Esophagus muscularis mucosa (tissue), 4 donors: Measurements from ENCODE around the gene SUPT3H. TPM values are rescaled to one million over a fixed set of nuclear protein-coding genes. Genes with fewer than 3 reads are reported as not detected.
"Not testable (repeated sequence)": the region's sequence is repeated elsewhere in the genome, so short reads cannot be mapped to it uniquely, and the experiment has no call there.

Source experiments
- DNase-seq: peaks from one replicate; pipeline ENCODE4 v3.0.0-alpha.2; 2017; ENCODE audit errors: extremely low spot score
- H3K27ac ChIP-seq, 4 donors: fragments of 200-600 bp; sonication (generic); replicated peaks in 1 of 4; 1 replicate in 3 of 4; 2 replicates in 1 of 4; pipeline ENCODE4 v1.5.1; 2016 to 2019; ENCODE audit warnings: mild to moderate bottlenecking in 1 of 4
- H3K27me3 ChIP-seq, 4 donors: fragments of 200-600 bp; sonication (generic); one replicate each; pipeline versions ENCODE4 v1.5.1 to v1.6.0; 2016 to 2019
- H3K36me3 ChIP-seq, 4 donors: fragments of 200-600 bp; sonication (generic); one replicate each; pipeline ENCODE4 v1.5.1; 2016 to 2019
- H3K4me1 ChIP-seq, 4 donors: fragments of 200-600 bp; sonication (generic); one replicate each; pipeline ENCODE4 v1.5.1; 2016 to 2019
- H3K4me3 ChIP-seq, 4 donors: fragments of 200-600 bp; sonication (generic); 1 replicate in 2 of 4; 2 replicates in 2 of 4; pipeline ENCODE4 v1.5.1; 2016 to 2019; ENCODE audit warnings: mild to moderate bottlenecking in 4 of 4, moderate library complexity in 1 of 4
- H3K9me3 ChIP-seq, 4 donors: fragments of 200-600 bp; sonication (generic); 1 replicate in 3 of 4; 2 replicates in 1 of 4; pipeline ENCODE4 v1.5.1; 2016 to 2019
- EP300 ChIP-seq: sonication (generic); formaldehyde crosslinking; IDR thresholded peaks from one replicate; pipeline ENCODE4 v1.6.1; 2017; ENCODE audit warnings: antibody characterized with exemption
- POLR2A ChIP-seq: fragments of 450-650 bp; IDR thresholded peaks from one replicate; pipeline ENCODE4 v1.6.1; 2017; ENCODE audit warnings: antibody characterized with exemption, moderate library complexity, mild to moderate bottlenecking, low read depth
- POLR2AphosphoS5 ChIP-seq, 2 donors: sonication (generic); formaldehyde crosslinking; IDR thresholded peaks; one replicate each; pipeline ENCODE4 v1.6.1; 2017; ENCODE audit warnings: antibody characterized with exemption in 2 of 2
- WGBS: methylation state at CpG from one replicate; pipeline ENCODE4 v1.1.5; 2018; 5-methylcytosine and 5-hydroxymethylcytosine counted together
- intact Hi-C: fragments of 100-400 bp; cut with DNase I; formaldehyde crosslinking; loops from one replicate; pipeline ENCODE4 v1.15.1; 2023
- total RNA-seq, 4 donors: library from RNA; depleted of rRNA; stranded (reverse); fragments of >200 nt; gene quantifications; one replicate each; pipeline versions ENCODE4 v1.1.0 to v1.2.1, GENCODE V29; 2016
- TF ChIP-seq, protein P1 (sequence below), 3 experiments: fragments of 200-600 bp in 2 of 3; fragments of 450-650 bp in 1 of 3; sonication (generic) in 2 of 3; IDR thresholded peaks; one replicate each; pipeline ENCODE4 v1.5.1; 2017 to 2019; ENCODE audit warnings: antibody characterized with exemption in 3 of 3, mild to moderate bottlenecking in 2 of 3, moderate library complexity in 1 of 3

SUPT3H gene
- total RNA-seq, 4 donors from 2014 or later: 5.1 to 13.3 (median 9.9) TPM

DNA sequence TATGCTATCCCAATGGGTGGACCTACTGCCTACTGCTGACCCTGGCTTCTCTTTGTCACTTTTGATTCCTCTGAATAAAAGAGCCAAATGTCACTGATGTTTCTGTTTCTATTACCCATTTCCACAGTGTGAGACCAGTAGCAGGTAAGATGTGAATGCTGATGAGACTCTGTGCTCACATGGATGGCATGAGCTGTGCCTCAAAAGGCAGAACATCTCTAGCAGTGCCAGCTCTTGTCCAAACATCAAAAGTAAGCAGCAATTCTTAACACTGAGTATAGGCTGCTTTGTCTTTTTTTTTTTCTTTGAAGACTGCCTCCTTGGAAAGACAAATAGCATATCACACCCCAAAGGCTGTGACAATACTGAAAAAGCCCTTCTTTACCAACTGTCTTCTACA lies 508.8 kb downstream of the SUPT3H start:
- H3K27me3 ChIP-seq: no peaks in the 10 kb centered on the region
- H3K4me1 ChIP-seq: no peaks in the 10 kb centered on the region
- H3K27ac ChIP-seq: no peak overlapping the region
- H3K9me3 ChIP-seq: peaks cover 0 to 5% (median 2%) of the 10 kb centered on the region in 4 donors
- TF ChIP-seq POLR2AphosphoS5 (IDR thresholded peaks at IDR 0.05) (no peak), POLR2A (no peak), EP300 (no peak)
- TF ChIP-seq, protein P1, sequence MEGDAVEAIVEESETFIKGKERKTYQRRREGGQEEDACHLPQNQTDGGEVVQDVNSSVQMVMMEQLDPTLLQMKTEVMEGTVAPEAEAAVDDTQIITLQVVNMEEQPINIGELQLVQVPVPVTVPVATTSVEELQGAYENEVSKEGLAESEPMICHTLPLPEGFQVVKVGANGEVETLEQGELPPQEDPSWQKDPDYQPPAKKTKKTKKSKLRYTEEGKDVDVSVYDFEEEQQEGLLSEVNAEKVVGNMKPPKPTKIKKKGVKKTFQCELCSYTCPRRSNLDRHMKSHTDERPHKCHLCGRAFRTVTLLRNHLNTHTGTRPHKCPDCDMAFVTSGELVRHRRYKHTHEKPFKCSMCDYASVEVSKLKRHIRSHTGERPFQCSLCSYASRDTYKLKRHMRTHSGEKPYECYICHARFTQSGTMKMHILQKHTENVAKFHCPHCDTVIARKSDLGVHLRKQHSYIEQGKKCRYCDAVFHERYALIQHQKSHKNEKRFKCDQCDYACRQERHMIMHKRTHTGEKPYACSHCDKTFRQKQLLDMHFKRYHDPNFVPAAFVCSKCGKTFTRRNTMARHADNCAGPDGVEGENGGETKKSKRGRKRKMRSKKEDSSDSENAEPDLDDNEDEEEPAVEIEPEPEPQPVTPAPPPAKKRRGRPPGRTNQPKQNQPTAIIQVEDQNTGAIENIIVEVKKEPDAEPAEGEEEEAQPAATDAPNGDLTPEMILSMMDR (IDR thresholded peaks at IDR 0.05): no peak
- DNase-seq: no peak
- intact Hi-C loops: no loop called here
- no peaks in the 10 kb centered on the region for H3K36me3 ChIP-seq
- H3K4me3 ChIP-seq: no peak overlapping the region

DNA sequence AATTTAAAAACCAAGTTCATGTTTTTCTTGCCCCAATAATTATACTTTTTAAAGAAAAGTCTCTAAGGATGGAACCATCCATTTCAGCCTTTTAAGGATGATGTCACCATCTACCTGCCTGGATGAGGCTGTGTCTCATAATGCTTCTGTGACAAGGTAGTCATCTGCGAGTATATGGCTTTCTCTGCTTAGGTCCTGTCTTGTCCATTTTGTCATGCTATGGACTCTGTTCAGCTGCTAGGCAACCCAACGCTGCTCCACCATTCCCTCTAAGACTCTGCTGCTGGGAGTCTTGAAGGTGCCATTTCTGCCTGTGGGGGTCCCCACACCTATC lies 509.4 kb downstream of the SUPT3H start:
- H3K36me3 ChIP-seq: no peaks in the 10 kb centered on the region
- WGBS: 94% methylated on average over 2 of the region's 2 CpGs
- TF ChIP-seq POLR2A (no peak), EP300 (no peak), POLR2AphosphoS5 (IDR thresholded peaks at IDR 0.05) (no peak)
- TF ChIP-seq, protein P1 (IDR thresholded peaks at IDR 0.05): no peak
- no peaks in the 10 kb centered on the region for H3K27me3 ChIP-seq
- no peak overlapping the region for H3K4me3 ChIP-seq
- H3K9me3 ChIP-seq: peaks cover 0 to 5% (median 2%) of the 10 kb centered on the region in 4 donors
- H3K27ac ChIP-seq: no peak overlapping the region
- intact Hi-C loops: no loop called here
- H3K4me1 ChIP-seq: no peaks in the 10 kb centered on the region
- DNase-seq: no peak

DNA sequence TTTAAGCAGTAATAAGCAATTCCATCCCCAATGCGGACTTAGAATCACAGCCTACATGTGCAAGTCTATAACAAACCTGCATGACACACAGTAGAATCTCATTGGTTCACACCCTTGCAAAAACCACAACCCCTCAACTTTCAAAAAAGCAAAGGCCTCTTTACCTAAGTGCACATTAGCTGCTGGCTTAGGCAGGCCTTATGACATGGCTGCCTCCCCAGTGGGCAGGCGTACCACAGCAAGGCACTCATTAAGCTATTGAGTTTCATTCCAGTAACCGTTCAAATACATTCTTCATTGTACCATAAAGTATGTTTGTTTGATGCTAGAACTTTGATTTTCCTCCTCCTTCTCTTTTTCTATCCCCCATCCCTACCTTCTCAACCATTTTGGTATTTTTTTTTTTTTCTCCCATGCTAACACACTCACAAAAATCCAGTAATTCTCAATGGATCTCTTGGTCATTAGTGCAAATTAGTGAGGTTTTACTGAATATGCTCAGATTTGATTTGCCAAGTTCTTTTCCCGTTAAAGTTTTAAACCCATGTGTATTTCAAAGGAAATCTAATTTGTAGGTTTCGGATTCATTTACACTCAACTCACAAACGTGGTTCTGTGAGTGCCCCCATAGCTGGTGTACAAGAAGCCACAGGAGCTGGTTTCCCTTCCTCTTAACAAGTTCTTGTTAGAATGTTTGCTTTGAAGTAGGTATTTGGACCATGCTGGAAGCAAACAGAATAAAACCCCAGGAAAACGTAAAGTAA lies 510.0 kb downstream of the SUPT3H start:
- Histone ChIP-seq H3K27me3 (no peaks in the 10 kb centered on the region), H3K36me3 (no peaks in the 10 kb centered on the region), H3K4me3 (no peak overlapping the region), H3K27ac (no peak overlapping the region), H3K4me1 (no peaks in the 10 kb centered on the region), H3K9me3 (peaks cover 0 to 5% (median 2%) of the 10 kb centered on the region in 4 donors)
- no peak for TF ChIP-seq EP300
- TF ChIP-seq, protein P1 (IDR thresholded peaks at IDR 0.05): no peak
- TF ChIP-seq POLR2A: no peak
- no peak for TF ChIP-seq POLR2AphosphoS5 (IDR thresholded peaks at IDR 0.05)
- 87% methylated on average over 7 of the region's 7 CpGs for WGBS
- no peak for DNase-seq
- intact Hi-C loops: no loop called here

DNA sequence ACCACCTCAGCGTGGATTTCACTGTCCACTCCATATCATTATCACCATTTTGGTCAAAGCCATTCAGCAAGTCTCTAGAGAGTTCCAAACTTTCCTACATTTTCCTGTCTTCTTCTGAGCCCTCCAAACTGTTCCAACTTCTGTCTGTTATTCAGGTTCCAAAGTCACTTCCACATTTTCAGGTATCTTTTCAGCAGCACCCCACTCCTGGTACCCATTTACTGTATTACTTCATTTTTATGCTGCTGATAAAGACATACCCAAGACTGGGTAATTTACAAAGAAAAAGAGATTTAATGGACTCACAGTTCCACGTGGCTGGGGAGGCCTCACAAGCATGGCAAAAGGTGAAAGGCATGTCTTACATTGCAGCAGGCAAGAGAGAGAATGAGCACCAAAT lies 512.5 kb downstream of the SUPT3H start:
- H3K9me3 ChIP-seq, DNase-seq, H3K4me1 ChIP-seq, intact Hi-C loops, H3K4me3 ChIP-seq, H3K27me3 ChIP-seq, H3K27ac ChIP-seq, H3K36me3 ChIP-seq: not testable (repeated sequence)
- WGBS: 84% methylated on average over 2 of the region's 2 CpGs

DNA sequence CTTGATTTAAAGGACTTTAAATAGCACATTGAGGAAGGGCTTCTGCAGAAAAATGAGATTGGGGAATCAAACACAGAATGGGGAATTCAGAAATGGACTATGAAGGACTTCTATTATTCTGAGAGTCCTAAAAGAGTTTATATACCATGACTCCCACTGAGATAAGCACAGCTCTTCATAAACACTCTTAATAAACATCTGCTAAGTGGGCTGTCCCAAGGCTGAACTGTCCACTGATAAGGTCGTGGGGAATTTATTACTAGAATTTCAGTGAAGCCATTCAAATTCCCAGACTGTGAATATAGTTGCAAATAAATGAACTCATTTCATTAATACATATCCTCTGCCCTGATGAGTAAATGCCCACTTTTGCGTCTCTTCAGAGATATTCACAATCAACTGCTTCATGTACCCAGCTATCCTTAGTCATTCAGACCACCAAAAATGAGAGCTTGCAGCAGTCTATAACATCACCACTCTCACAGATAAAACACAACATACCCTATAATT lies 517.8 kb downstream of the SUPT3H start:
- TF ChIP-seq POLR2A (no peak), POLR2AphosphoS5 (IDR thresholded peaks at IDR 0.05) (no peak), EP300 (no peak)
- TF ChIP-seq, protein P1 (IDR thresholded peaks at IDR 0.05): no peak
- Histone ChIP-seq H3K9me3 (peaks cover 0 to 2% (median under 1%) of the 10 kb centered on the region in 4 donors), H3K4me3 (no peak overlapping the region), H3K27ac (no peak overlapping the region), H3K36me3 (no peaks in the 10 kb centered on the region), H3K27me3 (no peaks in the 10 kb centered on the region), H3K4me1 (peaks cover 10 to 24% (median 21%) of the 10 kb centered on the region in 4 donors)
- WGBS: 73% methylated on average over 2 of the region's 2 CpGs
- no peak for DNase-seq
- intact Hi-C loops: no loop called here
